BLaER1 treated with 17β-estradiol and CSF1 and Interleukin-3, amounts not matched to agents 10 nM and 100 nM (cell line): ENCODE data around the gene CACNA2D1.

Source experiments
- H3K27ac ChIP-seq, 11 experiments: shearing (Covaris generic); formaldehyde crosslinking; 2 replicates each; pipeline ENCODE4 v1.8.1; 2022
- H3K27me3 ChIP-seq, 11 experiments: shearing (Covaris generic); formaldehyde crosslinking; 2 replicates each; pipeline ENCODE4 v1.8.1; 2022
- H3K36me3 ChIP-seq, 11 experiments: shearing (Covaris generic); formaldehyde crosslinking; 2 replicates each; pipeline ENCODE4 v1.8.1; 2022
- H3K4me1 ChIP-seq, 10 experiments: shearing (Covaris generic); formaldehyde crosslinking; 2 replicates each; pipeline ENCODE4 v1.8.1; 2022
- H3K4me2 ChIP-seq, 11 experiments: shearing (Covaris generic); formaldehyde crosslinking; 2 replicates each; pipeline ENCODE4 v1.8.1; 2022
- H3K4me3 ChIP-seq, 10 experiments: shearing (Covaris generic); formaldehyde crosslinking; 2 replicates each; pipeline ENCODE4 v1.8.1; 2022
- H3K9ac ChIP-seq, 11 experiments: shearing (Covaris generic); formaldehyde crosslinking; 2 replicates each; pipeline ENCODE4 v1.8.1; 2022
- H3K9me3 ChIP-seq, 11 experiments: shearing (Covaris generic); formaldehyde crosslinking; replicated peaks in 1 of 11; 2 replicates each; pipeline ENCODE4 v1.8.1; 2022
- H4K20me1 ChIP-seq, 11 experiments: shearing (Covaris generic); formaldehyde crosslinking; 2 replicates each; pipeline ENCODE4 v1.8.1; 2022
- Cebpa-rat ChIP-seq, 11 experiments: shearing (Covaris generic); IDR thresholded peaks; 2 replicates each; pipeline ENCODE4 v1.8.1; 2022

CACNA2D1 gene

GRCh38 chr7:82247814-82248433, 195.7 kb downstream of the CACNA2D1 start:
- H3K9me3 ChIP-seq = no peaks in the 10 kb centered on the region
- no peaks in the 10 kb centered on the region for H3K36me3 ChIP-seq
- H3K4me2 ChIP-seq = no peak overlapping the region
- no peaks in the 10 kb centered on the region for H4K20me1 ChIP-seq
- H3K9ac ChIP-seq = no peak overlapping the region
- no peaks in the 10 kb centered on the region for H3K4me1 ChIP-seq
- no peaks in the 10 kb centered on the region for H3K27me3 ChIP-seq
- H3K27ac ChIP-seq = no peak overlapping the region
- H3K4me3 ChIP-seq = no peak overlapping the region
- TF ChIP-seq Cebpa-rat (IDR thresholded peaks at IDR 0.05) = no peak

- no peak overlapping the region for H3K4me3 ChIP-seq
- H3K36me3 ChIP-seq = no peaks in the 10 kb centered on the region
- H3K4me2 ChIP-seq = no peak overlapping the region
- H3K9ac ChIP-seq = no peak overlapping the region
- H3K27me3 ChIP-seq = no peaks in the 10 kb centered on the region
- H3K27ac ChIP-seq = no peak overlapping the region
- TF ChIP-seq Cebpa-rat (IDR thresholded peaks at IDR 0.05) = no peak
- H3K4me1 ChIP-seq = no peaks in the 10 kb centered on the region
- H3K9me3 ChIP-seq = no peaks in the 10 kb centered on the region
- no peaks in the 10 kb centered on the region for H4K20me1 ChIP-seq
Observed at GRCh38 chr7:82244947-82245517, 198.5 kb downstream of the CACNA2D1 start.

GRCh38 chr7:82241356-82241755, 202.2 kb downstream of the CACNA2D1 start:
- no peak overlapping the region for H3K4me2 ChIP-seq
- H3K9ac ChIP-seq = no peak overlapping the region
- H3K4me3 ChIP-seq = no peak overlapping the region
- H4K20me1 ChIP-seq = no peaks in the 10 kb centered on the region
- H3K4me1 ChIP-seq = no peaks in the 10 kb centered on the region
- no peak for TF ChIP-seq Cebpa-rat (IDR thresholded peaks at IDR 0.05)
- no peaks in the 10 kb centered on the region for H3K27me3 ChIP-seq
- H3K9me3 ChIP-seq = no peaks in the 10 kb centered on the region
- no peaks in the 10 kb centered on the region for H3K36me3 ChIP-seq
- H3K27ac ChIP-seq = no peak overlapping the region

- Histone ChIP-seq H3K4me2 (no peak overlapping the region), H3K9me3 (no peaks in the 10 kb centered on the region), H3K36me3 (no peaks in the 10 kb centered on the region), H3K27ac (no peak overlapping the region), H3K27me3 (no peaks in the 10 kb centered on the region), H4K20me1 (no peaks in the 10 kb centered on the region), H3K9ac (no peak overlapping the region), H3K4me1 (no peaks in the 10 kb centered on the region), H3K4me3 (no peak overlapping the region)
- TF ChIP-seq Cebpa-rat (IDR thresholded peaks at IDR 0.05) = no peak
Observed at GRCh38 chr7:82235713-82236112, 207.9 kb downstream of the CACNA2D1 start.

- H3K4me1 ChIP-seq = no peaks in the 10 kb centered on the region
- no peak overlapping the region for H3K4me3 ChIP-seq
- no peak overlapping the region for H3K9ac ChIP-seq
- no peaks in the 10 kb centered on the region for H3K9me3 ChIP-seq
- H3K27me3 ChIP-seq = no peaks in the 10 kb centered on the region
- H3K36me3 ChIP-seq = no peaks in the 10 kb centered on the region
- H3K27ac ChIP-seq = no peak overlapping the region
- no peak overlapping the region for H3K4me2 ChIP-seq
- TF ChIP-seq Cebpa-rat (IDR thresholded peaks at IDR 0.05) = no peak
- H4K20me1 ChIP-seq = no peaks in the 10 kb centered on the region
Observed at GRCh38 chr7:82234457-82235049, 209.0 kb downstream of the CACNA2D1 start.

GRCh38 chr7:82230811-82231581, 212.6 kb downstream of the CACNA2D1 start:
- no peaks in the 10 kb centered on the region for H4K20me1 ChIP-seq
- peaks cover 0 to 11% (median 0%) of the 10 kb centered on the region in 11 experiments; a peak in 1 of 22 replicates for H3K9me3 ChIP-seq
- H3K4me1 ChIP-seq = no peaks in the 10 kb centered on the region
- H3K4me2 ChIP-seq = no peak overlapping the region
- no peaks in the 10 kb centered on the region for H3K36me3 ChIP-seq
- no peak overlapping the region for H3K9ac ChIP-seq
- H3K27ac ChIP-seq = no peak overlapping the region
- H3K27me3 ChIP-seq = no peaks in the 10 kb centered on the region
- no peak for TF ChIP-seq Cebpa-rat (IDR thresholded peaks at IDR 0.05)
- H3K4me3 ChIP-seq = no peak overlapping the region

GRCh38 chr7:82229164-82229563, 214.4 kb downstream of the CACNA2D1 start:
- Histone ChIP-seq H3K36me3 (no peaks in the 10 kb centered on the region), H3K4me2 (no peak overlapping the region), H3K4me3 (no peak overlapping the region), H3K9ac (no peak overlapping the region), H3K27ac (no peak overlapping the region), H3K27me3 (no peaks in the 10 kb centered on the region), H3K4me1 (no peaks in the 10 kb centered on the region), H3K9me3 (peaks cover 0 to 11% (median 0%) of the 10 kb centered on the region in 11 experiments; a peak in 1 of 22 replicates), H4K20me1 (no peaks in the 10 kb centered on the region)
- no peak for TF ChIP-seq Cebpa-rat (IDR thresholded peaks at IDR 0.05)

- Histone ChIP-seq H3K27ac (no peak overlapping the region), H3K9ac (no peak overlapping the region), H4K20me1 (no peaks in the 10 kb centered on the region), H3K4me1 (no peaks in the 10 kb centered on the region), H3K27me3 (no peaks in the 10 kb centered on the region), H3K9me3 (peaks cover 0 to 11% (median 0%) of the 10 kb centered on the region in 11 experiments; a peak in 1 of 22 replicates), H3K4me3 (no peak overlapping the region), H3K36me3 (no peaks in the 10 kb centered on the region), H3K4me2 (no peak overlapping the region)
- TF ChIP-seq Cebpa-rat (IDR thresholded peaks at IDR 0.05) = no peak
Observed at GRCh38 chr7:82226191-82226590, 217.4 kb downstream of the CACNA2D1 start.

GRCh38 chr7:82224529-82224928, 219.0 kb downstream of the CACNA2D1 start:
- no peaks in the 10 kb centered on the region for H4K20me1 ChIP-seq
- no peak overlapping the region for H3K4me3 ChIP-seq
- H3K9ac ChIP-seq = no peak overlapping the region
- TF ChIP-seq Cebpa-rat (IDR thresholded peaks at IDR 0.05) = no peak
- H3K4me1 ChIP-seq = no peaks in the 10 kb centered on the region
- no peaks in the 10 kb centered on the region for H3K27me3 ChIP-seq
- H3K4me2 ChIP-seq = no peak overlapping the region
- H3K9me3 ChIP-seq = peaks cover 0 to 11% (median 0%) of the 10 kb centered on the region in 11 experiments; a peak in 1 of 22 replicates
- H3K27ac ChIP-seq = no peak overlapping the region
- H3K36me3 ChIP-seq = no peaks in the 10 kb centered on the region
